ENCODE data around the gene AQP12B. TPM values are rescaled to one million over a fixed set of nuclear protein-coding genes. Genes with fewer than 3 reads are reported as not detected.
"Not testable (repeated sequence)": the region's sequence is repeated elsewhere in the genome, so short reads cannot be mapped to it uniquely, and the experiment has no call there.

AQP12B gene
- total RNA-seq, 1 donor from 2014 or later = not detected

GRCh38 chr2:240688553-240688919 is 5.9 kb upstream of the AQP12B start:
- intact Hi-C loops (cut with DNase I) = no loop called here
- ATAC-seq = no peak
- DNase-seq (ENCODE audit: low spot score) = no peak

- DNase-seq (ENCODE audit: low spot score) (peak; percentile 46), ATAC-seq (no peak)
- intact Hi-C loops (cut with DNase I) = no loop called here
Measured at GRCh38 chr2:240687741-240688552, 5.3 kb upstream of the AQP12B start.

DNA sequence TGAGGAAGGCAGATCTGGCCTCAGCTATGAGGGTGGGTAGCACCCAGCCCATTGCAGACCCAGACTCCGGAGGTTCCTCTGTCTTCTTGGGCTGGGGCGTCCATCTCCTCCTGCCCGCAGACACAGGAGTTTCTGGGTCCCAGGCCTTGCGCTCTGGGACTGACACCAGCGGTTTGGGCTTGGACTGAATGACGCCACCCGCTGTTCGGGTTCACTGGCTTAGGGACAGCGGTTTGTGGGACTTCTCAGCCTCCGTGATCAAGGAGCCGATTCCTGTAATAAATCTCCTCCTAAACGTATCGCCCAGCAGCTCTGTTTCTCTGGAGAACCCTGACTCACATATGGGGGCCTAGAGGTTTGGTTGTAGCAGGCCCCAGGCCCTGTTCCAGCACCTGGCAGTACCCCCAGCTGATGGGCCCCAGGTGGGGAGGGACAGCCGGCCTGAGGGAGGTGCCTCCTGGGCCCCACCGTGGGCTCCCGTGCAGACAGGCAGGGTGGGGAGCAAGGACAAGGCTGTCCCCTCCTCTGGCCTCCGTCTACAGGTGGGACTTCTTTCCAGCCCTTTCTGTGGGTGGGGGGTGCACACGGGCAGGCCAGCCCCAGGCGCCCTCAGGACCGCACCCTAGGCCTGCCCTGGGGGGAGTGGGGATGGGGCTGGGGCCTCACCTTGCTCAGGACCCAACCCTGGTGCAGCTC is 4.5 kb upstream of the AQP12B start:
- intact Hi-C loops (cut with DNase I) = no loop called here
- DNase-seq (ENCODE audit: low spot score) = no peak
- ATAC-seq = no peak

- intact Hi-C loops (cut with DNase I) = no loop called here
- ATAC-seq = no peak
- DNase-seq (ENCODE audit: low spot score) = no peak
Measured at GRCh38 chr2:240686460-240686859, 3.8 kb upstream of the AQP12B start.

DNA sequence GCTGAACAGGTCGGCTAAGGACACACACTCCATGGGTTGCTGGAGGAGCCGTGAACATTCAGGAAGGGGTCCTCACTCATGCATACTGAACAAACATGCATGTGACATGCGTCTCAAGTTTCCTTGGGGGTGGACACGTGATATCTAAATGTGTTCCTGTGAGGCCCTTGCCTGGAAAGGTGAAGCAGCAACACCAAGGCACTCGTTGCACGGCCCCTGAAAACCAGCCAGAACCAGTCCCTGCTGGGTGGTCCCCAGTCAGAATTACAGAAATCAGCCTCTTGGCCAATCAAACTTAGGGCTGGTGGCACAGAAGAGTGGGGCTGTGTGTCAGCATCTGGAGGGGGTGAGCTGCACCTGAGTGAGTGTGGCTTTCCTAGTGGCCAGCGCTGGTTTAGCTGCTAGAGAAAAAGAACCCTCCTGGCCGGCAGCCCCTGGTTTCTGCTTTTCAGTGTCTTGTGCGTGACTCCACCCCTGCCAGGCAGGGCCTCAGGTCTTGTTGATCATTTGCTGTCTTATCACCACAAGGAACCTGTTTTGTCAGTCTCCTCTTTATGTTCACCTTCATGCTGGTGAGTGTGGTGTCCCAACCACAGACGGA is 3.2 kb upstream of the AQP12B start:
- intact Hi-C loops (cut with DNase I) = no loop called here

GRCh38 chr2:240683980-240684728 is 1.5 kb upstream of the AQP12B start:
- ATAC-seq; intact Hi-C loops (cut with DNase I); DNase-seq (ENCODE audit: low spot score): not testable (repeated sequence)

More for the DNA sequence above, 3.2 kb upstream of the AQP12B start:
- no peak for DNase-seq (ENCODE audit: low spot score)
- no peak for ATAC-seq

DNA sequence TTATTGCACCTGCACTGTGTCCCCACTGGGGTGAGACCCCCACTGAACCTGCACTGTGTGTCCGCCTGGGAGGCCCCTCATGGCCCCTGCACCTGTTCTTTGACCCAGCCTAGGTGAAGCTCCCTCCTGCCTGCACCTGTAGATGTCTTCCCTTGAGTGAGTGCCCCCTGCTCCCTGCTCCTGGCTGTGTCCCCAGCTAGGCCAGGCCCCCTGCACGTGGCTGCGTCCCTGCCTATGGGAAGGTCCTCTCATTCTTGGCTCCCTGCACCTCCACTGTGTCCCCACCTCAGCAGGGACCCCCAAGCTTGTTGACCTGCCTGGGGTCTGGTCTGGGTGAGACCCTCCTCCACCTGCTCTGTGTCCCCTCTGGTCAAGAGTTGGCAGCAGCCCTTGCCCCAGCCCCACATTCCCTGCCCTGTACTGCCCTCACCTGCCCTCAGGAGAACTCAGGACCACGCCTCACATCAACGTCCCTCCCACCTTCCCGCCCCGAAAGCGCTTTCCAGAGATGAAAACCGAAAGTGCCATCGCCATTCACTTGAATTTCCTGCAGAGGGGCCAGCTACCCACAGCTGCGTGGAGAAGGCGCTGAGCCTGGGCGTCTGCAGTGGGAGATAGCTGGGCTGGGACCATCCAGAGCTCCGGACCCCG is 769 bp upstream of the AQP12B start:
- DNase-seq (ENCODE audit: low spot score); ATAC-seq; intact Hi-C loops (cut with DNase I): not testable (repeated sequence)

DNA sequence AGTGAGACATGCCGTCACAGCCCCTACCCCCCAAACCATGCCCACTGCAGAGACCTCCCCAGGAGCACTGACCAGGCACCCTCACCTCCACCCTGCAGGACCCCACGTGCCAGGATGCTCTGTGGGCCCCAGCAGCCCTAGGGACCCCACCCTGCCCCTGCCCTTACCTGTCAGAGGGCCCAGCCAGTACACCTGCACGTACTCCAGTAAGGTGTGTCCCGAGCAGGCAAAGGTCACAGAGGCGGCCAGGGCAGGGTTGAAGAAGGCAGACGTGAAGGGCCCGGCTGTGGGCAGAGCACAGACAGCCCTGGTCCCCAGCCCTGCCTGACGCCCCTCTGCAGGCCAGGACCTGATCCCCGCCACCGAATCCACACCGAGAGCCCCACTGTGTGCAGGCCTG is 2.5 kb downstream of the AQP12B start:
- intact Hi-C loops (cut with DNase I); ATAC-seq; DNase-seq (ENCODE audit: low spot score): not testable (repeated sequence)

DNA sequence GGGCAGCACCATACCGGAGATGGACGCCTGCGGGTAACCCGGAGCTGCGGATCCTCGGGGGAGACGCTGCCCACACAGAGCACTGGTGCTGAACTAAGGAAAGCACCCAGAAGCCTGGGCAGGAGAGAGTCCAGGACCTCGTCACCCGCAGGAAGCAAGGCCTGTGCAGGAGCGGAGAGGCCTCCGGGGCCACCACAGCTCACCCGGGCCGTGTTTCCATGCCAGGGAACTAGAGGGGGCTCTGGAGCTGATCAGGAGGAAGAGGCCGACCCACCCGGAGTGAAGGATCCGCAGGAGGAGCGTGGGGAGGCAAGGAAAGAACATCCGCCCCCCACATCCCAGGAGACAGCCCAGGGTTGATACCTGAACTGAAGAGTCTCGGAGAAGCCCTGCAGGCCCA is 3.8 kb downstream of the AQP12B start:
- DNase-seq (ENCODE audit: low spot score); intact Hi-C loops (cut with DNase I); ATAC-seq: not testable (repeated sequence)

DNA sequence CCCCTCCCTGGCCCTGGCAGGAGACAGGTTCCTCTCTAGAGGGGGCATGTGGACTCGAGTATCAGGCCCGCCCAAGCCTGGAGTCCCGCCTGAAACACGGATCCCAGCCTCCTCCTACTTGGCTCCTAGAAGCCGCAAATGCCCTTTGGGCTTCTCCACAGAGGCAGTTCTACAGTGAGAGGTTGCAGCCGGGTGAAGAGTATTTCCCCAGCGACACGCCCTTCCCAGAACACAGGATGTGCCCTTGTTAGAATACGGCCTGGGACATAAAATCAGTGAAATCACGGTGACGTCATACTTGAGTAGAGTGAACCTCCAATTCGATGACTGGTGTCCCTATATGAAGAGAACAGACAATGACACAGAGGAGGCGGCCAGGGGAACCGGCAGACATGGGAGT is 4.6 kb downstream of the AQP12B start:
- DNase-seq (ENCODE audit: low spot score); intact Hi-C loops (cut with DNase I): not testable (repeated sequence)
- ATAC-seq = peak; percentile 37

DNA sequence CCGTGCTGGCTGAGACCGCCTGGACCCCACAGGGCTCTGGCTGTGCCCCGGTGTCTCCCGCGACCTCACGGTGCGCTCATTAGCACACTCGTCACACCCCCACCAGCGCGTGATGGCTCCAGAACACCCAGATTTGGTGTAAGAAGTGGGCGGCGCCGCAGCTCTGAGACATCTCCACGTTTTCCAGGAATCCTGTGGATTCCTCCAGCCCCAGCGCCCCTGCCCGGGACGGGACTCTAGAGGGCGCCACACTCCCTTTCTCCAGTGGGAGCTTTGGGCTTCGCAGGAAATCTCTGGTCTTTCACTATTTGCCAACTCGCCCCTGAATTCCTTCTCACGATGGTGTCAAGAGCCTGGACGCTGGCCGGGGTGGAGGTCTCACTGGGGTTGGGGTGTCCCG is 7.3 kb downstream of the AQP12B start:
- DNase-seq (ENCODE audit: low spot score); intact Hi-C loops (cut with DNase I): not testable (repeated sequence)
- peak; percentile 67 for ATAC-seq

- intact Hi-C loops (cut with DNase I); DNase-seq (ENCODE audit: low spot score); ATAC-seq: not testable (repeated sequence)
Measured at GRCh38 chr2:240674461-240675184, 8.1 kb downstream of the AQP12B start.

DNA sequence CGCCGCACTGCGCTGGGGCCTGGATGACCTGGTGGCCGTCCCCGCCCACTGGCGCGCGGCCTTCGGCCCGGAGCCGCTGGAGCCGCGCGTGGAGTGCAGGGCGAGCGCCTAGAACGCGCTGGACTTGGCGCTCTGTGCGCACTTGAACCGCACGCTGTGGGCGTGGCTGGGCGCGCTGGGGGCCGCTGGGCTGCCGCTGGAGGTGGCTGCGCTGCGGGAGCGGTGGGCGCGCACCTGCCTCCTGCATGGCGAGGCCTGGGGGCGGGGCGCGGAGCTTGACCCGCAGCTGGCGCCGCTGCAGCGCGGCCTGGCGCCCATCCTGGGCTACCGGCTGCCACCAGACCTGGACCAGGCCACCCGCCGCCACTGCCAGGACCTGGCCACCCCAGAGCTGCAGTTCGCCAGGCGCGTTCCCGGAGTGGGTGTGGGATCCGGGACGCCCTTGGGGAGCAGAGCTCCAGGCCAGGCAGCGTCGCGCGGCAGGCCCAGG is 9.9 kb downstream of the AQP12B start:
- DNase-seq (ENCODE audit: low spot score) = no peak
- intact Hi-C loops (cut with DNase I) = no loop called here
- ATAC-seq = no peak

DNA sequence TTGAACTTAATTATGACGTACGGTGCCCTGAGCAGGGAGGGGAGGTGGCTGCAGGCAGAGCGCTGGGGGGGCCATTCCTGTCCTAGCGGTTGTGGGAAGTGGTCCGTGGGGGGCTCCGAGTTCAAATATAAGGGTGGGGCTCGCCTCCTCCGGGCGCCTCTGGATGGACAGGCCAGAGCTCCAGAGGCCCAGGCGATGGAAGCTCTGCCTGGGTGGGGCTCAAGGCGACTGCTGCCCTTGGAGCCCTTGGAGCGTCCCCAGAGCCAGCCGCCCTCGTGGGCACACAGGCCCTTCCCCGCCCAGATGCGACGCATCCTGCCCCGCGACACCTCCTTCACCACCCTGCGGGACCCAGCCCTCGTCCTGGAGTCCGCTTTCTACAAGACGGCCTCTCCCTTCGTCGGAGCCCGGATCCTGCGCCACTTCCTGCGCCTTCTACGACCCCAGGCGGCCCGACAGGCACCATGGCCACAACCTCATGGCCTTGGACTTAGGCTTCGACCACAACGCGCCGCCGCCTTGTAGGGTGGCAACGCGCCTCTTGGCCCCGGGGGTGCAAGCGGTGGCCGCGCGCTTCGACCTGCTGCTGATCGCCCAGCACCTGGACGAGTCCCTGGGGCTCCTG is 10.5 kb downstream of the AQP12B start:
- DNase-seq (ENCODE audit: low spot score) = no peak
- intact Hi-C loops (cut with DNase I) = no loop called here
- ATAC-seq = no peak

- no peak for DNase-seq (ENCODE audit: low spot score)
- intact Hi-C loops (cut with DNase I) = no loop called here
- no peak for ATAC-seq
Measured at GRCh38 chr2:240670950-240671349, 11.7 kb downstream of the AQP12B start.

GRCh38 chr2:240670402-240670801 is 12.3 kb downstream of the AQP12B start:
- ATAC-seq = no peak
- DNase-seq (ENCODE audit: low spot score) = no peak
- intact Hi-C loops (cut with DNase I) = no loop called here

- intact Hi-C loops (cut with DNase I) = no loop called here
- no peak for DNase-seq (ENCODE audit: low spot score)
- no peak for ATAC-seq
Measured at GRCh38 chr2:240664622-240665021, 18.1 kb downstream of the AQP12B start.

All from sciatic nerve (tissue), 2 donors.